DMS114 treated with DMSO at 0.1 percent for 48 hours (cell line): ENCODE data around the gene LTN1.
"Not testable (repeated sequence)": the region's sequence is repeated elsewhere in the genome, so short reads cannot be mapped to it uniquely, and the experiment has no call there.

Experiments used
- DNase-seq: peaks from one replicate; lab custom pipeline; 2025; ENCODE audit not compliant: unreplicated experiment; lab: John Stamatoyannopoulos, UW

The LTN1 gene

DNA sequence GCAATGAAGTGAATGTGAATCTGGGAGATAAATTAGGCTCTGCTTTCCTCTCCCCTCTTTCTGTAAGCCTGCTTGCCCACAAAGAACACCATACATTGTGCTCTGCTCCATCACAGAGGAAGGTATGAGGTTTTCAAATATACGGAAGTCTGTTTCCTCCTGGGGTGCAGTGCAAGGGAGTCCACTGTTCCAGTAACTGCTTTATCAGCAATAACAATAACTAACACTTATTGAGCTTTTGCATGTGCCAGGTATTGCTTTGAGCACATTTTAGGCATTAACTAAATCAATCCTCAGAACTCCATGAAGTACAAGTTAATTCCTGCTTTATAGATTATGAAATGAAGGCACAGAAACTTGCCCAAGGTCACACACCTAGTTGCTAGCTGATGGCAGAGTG, 10.0 kb downstream of the LTN1 start:
- no peak for DNase-seq

DNA sequence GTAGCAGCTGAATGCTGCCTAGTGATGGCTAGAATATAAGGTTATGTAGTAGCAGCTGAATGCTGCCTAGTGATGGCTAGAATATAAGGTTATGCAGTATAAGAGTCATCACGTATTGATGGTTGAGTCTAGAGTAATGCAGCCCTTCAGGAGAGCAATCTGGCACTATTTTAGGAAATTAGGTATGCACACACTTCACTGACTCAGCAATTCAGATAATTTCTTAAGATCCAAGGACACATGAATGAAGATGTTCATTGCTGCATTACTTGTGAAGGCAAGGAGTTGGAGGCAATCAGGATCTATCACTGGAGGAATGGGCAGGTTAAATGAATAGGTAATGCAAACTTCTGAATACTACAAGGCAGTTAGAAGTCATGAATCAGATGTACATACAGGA, 13.6 kb downstream of the LTN1 start:
- no peak for DNase-seq

DNA sequence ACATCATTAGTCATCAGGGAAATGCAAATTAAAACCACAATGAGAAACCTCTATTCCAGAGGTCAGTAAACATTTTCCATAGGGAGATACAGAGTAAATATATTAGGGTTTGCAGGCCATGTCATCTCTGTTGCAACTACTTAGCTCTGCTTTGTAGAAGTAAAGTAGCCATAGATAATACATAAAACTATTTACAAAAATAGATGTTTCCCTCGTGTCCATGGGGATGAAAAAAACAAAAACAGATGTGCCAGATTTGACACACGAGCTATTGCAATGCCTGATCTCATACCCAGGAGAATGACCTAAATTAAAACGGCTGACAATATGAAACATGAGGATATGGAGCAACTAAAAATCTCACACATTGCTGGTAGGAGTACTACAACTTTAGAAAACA, 17.3 kb downstream of the LTN1 start:
- DNase-seq = no peak

DNA sequence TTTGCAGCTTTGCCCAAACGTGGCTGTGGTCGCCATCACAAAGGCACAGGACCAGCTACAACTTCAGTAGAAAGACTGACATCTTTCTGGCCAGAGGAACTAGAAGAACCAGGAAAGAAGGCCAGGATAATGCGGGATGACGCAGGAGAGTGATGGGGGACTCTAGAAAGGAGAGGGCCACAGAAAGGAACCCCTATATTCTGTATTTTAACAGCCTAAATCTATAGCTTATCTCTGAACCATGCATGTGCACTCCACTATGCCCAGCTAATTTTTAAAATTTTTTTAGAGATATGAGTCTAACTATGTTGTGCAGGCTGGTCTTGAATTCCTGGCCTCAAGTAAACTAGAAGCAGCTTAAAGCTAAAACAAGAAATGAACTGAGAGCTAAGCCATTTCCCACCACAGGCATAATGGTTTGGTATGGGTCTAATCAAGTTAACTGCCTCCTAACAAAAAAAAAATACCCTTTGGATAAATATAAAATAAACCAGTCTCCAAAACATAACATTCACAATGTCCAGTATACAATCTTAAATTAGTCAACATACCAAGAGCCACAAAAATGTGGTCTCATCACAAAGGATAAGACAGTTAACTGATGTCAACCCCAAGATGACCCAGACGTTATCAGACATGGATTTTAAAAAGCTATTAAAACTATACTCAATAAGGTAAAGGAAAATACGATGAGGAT, 18.0 kb downstream of the LTN1 start:
- no peak for DNase-seq

DNA sequence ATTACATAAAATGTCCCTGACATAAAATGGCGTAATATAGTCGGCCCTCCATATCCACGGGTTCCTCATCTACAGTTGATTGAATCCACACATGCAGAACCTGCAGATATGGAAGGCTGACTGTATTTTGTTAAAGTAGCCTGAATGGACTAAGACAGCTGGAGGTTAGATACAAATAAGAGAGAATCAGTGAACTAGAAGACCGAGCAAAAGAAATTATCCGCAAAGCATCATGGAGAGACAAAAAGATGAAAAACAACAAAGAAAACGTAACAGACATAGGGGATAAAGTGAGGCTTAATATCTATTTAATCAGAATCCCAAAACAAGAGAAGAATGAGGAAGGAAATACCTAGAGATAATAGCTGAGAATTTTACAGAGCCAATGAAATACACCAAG, 20.3 kb downstream of the LTN1 start:
- no peak for DNase-seq

DNA sequence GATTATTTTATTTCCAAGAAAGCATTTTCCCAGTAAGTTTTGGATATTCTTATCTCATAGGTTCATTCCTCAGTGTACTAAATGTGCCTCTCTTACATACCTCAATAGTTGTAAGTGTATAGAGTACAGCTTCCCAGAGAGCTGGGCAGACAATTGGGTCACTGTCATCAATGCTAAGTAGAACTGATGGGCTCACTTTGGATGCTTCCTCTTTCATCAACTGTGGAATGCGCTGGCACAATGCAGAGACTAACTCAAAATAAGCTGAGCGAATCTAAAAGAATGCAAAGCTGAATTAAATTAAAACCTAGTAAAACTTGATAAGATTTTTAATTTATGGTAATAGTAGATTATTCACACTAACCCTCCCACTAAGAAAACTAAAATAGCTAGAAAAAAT, 21.5 kb downstream of the LTN1 start:
- no peak for DNase-seq

DNA sequence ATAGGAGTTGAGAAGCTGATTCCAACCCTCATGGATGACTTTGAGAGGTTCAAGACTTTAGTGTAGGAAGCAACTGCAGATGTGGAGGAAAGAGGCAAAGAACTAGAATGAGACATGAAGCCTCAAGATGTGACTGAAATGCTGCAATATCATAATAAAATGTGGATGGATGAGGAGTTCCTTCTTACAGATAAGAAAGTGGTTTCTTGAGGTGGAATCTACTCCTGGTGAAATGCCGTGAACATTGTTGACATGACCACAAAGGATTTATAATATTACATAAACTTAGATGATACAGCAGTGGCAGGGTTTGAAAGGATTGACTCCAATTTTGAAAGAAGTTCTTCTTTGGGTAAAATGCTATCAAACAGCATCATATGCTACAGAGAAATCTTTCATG, 28.8 kb downstream of the LTN1 start:
- no peak for DNase-seq

DNA sequence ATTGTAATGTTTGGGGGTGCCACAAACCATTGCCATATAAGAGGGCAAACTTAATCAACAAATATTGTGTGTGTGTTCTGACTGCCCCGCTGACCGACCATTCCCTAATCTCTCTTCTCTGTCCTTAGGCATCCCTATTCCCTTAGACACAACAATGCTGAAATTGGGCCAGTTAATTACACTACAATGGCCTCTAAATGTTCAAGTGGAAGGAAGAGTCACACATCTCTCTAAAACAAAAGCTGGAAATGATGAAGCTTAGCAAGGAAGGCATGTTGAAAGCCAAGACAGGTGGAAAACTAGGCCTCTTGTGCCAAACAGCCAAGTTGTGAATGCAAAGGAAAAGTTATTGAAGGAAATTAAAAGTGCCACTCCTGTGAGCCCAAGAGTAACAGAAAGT, 30.2 kb downstream of the LTN1 start:
- no peak for DNase-seq

DNA sequence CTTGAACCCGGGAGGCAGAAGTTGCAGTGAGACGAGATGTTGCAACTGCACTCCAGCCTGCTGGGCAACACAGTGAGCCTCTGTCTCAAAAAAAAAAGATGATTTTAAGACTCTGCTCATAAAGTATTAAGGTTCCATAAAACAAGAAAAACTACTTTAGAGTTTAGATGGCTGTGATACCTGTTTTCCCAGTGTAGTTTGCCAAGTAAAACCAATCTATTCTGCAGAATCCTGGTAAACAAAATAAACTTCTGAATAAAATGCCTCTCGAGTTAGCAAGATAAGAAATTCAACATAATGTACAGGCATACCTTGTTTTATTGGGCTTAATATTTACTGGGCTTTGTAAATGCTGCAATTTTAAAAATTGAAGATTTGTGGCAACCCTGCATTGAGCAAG, 30.8 kb downstream of the LTN1 start:
- DNase-seq = no peak

DNA sequence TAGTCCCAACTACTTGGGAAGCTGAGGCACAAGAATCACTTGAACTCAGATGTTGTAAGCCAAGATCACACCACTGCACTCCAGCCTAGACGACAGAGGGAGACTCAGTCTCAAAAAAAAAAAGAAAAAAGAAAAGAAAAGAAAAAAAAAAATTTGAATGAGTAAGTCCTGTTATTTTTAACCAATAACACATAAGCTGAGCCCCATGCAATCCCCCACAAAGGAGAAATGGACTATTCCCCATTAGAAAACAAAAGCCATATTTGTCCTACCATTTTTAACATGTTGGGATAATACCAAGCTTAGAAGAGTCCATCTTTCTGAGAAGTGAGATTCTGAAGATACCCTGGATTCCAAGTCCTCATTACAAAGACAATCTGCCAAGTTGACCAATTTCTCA, 32.4 kb downstream of the LTN1 start:
- no peak for DNase-seq

DNA sequence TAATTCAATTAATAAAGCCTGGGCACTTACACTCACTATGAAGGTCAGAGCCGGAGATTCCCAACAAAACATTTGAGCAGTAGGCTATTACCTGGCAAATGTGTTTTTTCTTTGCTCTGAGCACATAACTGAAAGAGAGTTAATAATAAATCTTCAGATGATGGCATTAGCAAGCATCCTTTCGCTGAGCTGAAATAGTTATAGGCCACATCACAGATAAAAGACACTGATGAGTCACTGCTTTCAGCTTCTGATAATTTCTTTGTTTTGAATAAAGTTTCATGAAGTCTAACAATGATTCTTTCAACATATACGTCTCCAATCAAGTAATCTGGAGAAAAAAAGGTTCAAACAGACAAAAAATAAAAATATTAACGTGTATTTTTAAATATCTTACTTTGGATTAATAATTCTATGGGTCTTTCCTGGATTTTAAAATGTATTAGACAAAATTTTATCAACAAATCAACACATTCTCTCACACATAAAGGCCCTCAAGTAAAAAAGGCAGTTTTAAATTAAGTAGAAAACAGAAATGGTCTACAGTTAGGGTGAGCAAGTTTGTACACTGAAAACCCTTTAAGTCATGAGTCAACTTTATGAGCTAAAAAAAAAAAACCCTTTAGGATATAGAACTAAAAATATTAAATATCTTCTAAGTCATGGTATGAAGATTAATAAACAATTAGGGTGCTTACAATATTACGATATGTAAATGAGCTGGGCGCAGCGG, 33.1 kb downstream of the LTN1 start:
- no peak for DNase-seq

DNA sequence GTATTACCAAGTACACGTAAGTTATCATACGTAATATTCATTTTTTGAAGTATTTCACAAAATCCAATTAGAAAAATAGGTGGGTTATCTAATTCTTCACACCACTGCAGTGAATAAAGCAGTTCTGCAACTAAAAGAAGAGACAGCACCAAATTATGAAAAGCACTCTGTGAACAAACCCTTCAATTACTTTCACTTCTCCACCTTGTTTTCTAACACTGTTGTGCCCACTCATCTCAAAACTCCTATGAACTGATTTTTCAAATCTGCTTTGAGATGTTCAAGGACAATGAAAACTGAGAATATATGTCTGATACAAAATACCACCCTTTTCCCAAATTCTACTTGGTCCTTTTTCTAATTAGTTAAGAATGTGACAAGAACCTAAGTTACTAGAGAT, 39.4 kb downstream of the LTN1 start:
- DNase-seq = no peak

DNA sequence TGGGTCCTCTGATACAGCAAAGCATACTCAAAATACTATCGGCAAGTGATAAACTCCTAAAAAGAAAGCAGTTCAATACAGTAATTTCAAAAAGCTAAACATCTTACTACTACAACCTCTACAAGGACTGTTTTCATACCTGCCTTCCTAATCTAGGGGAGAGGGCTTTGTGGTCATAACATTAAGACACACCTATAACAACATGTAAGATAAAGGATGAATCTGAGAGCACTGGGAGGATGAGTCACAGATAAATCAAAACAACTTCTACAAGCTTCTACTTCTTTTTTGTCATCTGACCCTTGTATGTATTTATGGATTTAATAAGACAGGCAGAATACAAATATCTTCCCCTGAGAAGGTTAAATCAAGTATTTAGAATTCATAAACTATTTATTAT, 40.0 kb downstream of the LTN1 start:
- DNase-seq = no peak

DNA sequence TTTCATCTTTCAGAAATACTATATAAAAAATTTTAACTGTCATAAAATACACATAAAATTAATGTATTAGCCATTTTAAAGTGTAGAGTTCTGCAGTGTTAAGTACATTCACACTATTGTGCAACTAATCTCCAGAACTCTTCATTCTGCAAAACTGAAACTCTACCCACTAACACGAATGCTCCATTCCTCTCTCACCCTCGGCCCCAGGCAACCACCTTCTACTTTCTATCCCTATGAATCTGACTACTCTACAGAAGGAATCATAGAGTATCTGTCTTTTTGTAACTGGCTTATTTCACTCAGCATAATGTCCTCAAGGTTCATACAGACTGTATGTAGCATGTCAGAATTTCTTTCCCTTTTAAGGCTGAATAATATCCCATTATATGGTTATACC, 43.4 kb downstream of the LTN1 start:
- no peak for DNase-seq

DNA sequence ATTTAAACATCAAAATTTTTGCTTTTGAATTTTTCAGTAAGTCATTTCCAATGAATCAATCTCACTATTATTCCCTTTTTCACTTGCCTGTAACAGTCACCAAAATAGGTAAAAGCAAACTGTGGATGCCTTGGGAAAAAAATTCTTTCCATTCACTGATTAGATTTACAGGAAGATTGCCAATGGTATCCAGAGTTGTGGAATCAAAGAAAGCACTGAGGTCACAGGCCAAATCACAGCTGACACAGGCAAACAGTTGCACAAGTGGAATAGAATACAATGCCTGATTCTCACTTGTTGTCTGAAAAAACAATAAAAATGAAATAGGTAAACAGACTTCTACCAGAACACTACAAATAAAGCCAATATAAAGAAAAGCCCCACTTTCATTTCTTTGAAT, 48.4 kb downstream of the LTN1 start:
- no peak for DNase-seq

DNA sequence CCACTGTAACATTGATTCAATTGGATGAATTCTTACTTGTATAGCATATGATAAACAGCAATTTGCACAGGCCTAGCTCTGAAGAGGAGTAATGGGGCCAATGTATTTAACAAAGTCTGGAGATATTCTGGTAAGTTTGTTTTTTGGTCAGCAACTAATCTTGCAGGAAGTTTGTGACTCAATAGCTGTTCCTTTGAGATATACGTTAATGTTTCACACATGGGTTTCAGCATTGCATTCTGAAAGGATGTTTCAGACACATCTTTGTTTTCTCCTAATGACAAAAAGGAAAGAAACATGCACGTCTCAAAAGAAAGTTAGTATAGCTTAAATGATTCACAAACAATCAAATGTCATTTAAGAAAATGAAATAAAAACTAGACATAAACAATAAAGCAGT, 49.0 kb downstream of the LTN1 start:
- DNase-seq = no peak

DNA sequence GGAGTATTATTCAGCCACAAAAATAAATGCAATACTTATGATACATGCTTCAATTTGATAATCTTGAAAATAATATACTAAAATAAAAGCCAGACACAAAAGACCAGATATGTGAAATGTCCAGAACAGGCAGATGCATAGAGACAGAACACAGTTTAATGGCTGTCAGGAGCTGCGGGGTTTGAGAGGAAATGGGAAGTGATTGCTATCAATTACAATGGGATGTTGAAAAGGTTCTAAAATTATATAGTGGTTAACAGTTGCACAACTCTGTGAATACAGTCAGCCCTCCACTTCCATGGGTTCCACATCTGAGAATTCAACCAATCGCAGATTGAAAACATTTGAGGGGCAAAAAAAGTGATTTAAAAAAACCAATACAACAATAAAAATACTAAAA, 54.0 kb downstream of the LTN1 start:
- DNase-seq = no peak

DNA sequence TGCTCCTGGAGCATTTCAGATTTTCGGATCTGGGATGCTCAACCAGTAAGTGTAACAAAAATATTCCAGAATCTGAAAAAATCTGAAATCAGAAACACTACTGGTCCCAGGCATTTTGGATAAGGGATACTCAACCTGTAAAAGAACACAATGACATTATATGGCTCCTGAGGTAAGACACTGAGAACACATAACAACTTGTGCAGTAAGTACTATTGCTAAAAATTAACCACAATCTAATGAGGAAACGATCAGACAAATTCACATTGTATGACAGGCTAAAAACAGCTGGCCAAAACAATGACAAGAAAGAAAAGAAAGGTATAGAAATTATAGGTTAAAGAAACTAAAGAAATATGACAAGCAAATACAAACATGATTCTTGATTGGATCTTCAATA, 54.9 kb downstream of the LTN1 start:
- DNase-seq = no peak

DNA sequence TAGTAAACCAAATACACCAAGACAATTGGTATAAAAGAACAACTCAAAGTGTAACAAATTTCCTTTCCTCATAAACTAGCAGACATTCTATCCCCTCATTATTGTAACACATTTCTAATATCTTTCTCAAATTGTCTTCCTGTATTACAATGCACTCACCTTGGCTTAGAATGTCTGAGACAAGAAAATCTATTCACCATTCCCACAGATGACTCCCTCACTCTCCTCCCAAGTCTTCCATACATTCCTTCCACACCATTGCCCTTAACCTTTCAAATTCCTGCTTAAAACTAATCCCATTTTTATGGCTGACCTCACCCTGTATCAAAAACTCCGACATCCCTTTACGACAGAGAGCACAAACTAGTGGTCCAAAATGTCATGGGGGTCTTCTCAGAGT, 56.0 kb downstream of the LTN1 start:
- no peak for DNase-seq

DNA sequence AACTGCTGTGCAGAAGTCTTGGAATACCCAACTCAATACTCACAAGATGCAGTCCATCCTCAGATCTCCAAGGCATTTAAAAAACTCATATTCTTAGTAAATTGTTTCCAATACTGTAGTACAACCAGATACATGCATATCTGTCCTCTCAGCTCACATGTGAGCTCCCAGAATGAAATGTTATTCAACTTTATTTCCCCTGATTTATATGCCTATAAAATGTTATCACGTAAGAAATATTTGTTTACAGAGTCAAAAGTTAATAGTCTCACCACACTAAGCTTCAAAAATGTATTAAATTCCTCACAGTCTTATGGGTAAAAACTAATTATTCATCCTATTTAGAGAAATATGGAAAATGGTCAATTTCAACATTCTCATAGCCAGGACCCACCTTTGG, 56.6 kb downstream of the LTN1 start:
- no peak for DNase-seq

DNA sequence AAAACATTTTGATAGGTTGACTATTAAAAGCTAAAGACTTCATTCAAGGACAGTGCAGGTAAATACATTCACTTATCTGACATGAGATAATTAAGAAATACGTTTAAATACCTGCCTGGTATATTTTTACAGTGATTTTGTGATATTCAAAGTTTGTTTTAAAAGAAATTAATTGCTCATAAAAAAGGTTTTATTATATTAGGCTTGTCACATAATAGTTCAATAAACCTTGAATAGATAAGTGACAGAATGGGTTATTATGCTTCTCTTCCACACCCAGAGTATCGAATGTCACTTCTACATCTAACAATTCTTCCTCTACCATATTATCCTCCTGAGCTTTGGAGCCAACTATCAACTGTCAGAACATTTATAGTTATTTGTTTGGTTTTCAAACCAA, 60.0 kb downstream of the LTN1 start:
- no peak for DNase-seq

DNA sequence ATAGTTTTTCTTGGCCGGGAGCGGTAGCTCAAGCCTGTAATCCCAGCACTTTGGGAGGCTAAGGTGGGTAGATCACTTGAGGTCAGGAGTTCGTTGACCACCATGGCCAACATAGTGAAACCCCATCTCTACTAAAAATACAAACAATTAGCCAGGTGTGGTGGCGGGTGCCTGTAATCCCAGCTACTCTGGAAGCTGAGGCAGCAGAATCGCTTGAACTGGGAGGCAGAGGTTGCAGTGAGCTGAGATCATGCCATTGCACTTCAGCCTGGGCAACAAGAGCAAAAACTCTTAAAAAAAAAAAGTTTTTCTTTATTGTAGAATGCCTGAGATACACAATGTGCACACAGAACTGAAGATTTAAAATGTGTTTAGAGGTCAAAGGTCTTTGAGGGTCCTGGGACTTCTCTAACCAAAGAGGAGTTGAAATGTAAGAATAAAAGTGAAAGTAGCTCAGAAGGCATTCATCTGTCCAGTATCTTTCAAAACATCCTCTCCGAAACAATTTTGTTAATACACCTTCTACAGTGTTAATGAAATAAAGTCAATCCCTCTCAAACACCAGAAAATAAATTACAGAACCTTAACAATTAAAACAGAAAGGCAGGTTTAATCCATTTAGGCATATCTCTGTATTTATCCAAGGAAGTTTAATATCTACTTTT, 60.8 kb downstream of the LTN1 start:
- not testable (repeated sequence) for DNase-seq
